Measurements from ENCODE around the gene DYNC2H1.

DNA sequence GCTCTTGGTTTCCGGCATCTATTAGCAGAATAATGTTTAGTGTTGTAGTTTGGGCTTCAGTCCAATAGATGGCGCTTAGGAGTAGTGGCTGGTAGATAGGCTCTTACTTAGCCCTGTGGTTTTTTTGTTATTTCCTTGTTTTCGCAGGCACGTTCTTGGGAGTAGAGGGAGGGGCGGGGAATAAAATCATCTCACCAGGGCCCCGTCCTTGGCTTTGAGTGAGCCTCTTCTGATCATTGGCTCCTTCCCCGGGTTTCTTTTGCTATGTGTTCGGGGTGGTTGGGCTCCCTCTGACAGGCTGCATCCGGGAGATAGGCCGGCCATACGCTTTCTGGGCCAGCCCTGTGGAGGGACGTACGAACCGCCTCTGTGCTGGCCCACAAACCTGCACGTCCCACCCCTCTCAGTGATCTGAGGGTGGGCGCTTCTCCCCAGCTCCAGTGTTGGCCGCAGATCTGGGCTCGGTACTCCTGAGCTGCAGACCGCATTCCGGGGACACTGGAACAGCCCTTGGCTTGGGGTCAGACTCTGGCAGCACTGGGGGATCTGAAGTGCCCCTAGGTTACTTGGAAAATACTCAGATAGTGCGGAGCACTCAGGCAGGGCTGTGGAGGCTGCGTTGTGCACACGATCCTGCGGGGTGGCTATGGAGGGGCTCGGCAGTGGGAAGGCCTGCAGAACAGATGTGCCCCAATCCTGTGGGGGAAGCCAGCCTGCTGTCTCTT lies 217.0 kb downstream of the DYNC2H1 start:
- TF ChIP-seq, protein P1, sequence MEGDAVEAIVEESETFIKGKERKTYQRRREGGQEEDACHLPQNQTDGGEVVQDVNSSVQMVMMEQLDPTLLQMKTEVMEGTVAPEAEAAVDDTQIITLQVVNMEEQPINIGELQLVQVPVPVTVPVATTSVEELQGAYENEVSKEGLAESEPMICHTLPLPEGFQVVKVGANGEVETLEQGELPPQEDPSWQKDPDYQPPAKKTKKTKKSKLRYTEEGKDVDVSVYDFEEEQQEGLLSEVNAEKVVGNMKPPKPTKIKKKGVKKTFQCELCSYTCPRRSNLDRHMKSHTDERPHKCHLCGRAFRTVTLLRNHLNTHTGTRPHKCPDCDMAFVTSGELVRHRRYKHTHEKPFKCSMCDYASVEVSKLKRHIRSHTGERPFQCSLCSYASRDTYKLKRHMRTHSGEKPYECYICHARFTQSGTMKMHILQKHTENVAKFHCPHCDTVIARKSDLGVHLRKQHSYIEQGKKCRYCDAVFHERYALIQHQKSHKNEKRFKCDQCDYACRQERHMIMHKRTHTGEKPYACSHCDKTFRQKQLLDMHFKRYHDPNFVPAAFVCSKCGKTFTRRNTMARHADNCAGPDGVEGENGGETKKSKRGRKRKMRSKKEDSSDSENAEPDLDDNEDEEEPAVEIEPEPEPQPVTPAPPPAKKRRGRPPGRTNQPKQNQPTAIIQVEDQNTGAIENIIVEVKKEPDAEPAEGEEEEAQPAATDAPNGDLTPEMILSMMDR (IDR thresholded peaks at IDR 0.05), result peak; percentile 81
- TF ChIP-seq EZH2 (IDR thresholded peaks at IDR 0.05), result no peak
